Measurements from ENCODE around the gene ADAD2.
A peak's percentile ranks its signal among the peaks of the same experiment; 100 is the strongest.

The ADAD2 gene

DNA sequence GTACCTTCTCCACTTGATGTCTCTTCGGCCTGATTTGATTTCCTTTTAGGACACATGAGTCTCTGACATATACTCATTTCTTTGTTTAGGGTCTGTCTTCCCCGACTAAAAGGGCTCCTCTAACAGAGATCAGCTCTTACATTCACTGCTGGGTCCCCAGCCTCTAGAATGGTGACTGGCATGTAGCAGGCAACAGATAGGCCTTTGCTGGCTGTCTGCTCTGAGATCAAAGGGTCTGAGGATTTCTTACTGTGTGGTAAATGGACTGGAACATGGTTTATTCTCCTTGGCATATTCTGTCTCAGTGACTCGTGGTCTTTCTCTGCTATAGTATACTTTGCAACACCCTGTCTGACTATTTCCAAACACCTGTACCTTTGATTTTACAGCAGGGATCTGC is 29.2 kb upstream of the ADAD2 start:
- TF ChIP-seq, protein P1, sequence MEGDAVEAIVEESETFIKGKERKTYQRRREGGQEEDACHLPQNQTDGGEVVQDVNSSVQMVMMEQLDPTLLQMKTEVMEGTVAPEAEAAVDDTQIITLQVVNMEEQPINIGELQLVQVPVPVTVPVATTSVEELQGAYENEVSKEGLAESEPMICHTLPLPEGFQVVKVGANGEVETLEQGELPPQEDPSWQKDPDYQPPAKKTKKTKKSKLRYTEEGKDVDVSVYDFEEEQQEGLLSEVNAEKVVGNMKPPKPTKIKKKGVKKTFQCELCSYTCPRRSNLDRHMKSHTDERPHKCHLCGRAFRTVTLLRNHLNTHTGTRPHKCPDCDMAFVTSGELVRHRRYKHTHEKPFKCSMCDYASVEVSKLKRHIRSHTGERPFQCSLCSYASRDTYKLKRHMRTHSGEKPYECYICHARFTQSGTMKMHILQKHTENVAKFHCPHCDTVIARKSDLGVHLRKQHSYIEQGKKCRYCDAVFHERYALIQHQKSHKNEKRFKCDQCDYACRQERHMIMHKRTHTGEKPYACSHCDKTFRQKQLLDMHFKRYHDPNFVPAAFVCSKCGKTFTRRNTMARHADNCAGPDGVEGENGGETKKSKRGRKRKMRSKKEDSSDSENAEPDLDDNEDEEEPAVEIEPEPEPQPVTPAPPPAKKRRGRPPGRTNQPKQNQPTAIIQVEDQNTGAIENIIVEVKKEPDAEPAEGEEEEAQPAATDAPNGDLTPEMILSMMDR (IDR thresholded peaks at IDR 0.05; ENCODE audit: low read depth, low read length): no peak
- no peak for DNase-seq (ENCODE audit: low read depth in 2 of 2)
- no peak overlapping the region for H3K4me3 ChIP-seq (replicated peaks in 1 of 2; ENCODE audit: low read depth in 2 of 2, low read length in 2 of 2)

DNA sequence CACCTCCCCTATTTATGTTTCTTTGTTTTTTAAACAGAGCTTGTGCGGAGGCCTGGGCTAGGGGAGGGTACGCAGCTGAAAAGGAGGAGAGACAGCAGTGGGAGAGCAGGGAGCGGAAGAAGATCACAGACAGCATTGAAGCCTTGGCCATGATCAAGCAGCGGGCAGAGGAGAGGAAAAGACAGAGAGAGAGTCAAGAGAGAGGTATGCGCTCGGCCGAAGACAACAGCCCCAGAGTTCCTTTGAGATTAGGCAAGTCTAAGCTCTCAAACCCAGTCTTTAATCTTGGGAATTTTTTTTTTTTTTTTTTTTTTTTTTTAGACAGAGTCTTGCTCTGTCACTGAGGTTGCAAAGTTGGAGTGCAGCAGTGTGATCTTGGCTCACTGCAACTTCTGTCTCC is 25.2 kb upstream of the ADAD2 start:
- TF ChIP-seq, protein P1 (IDR thresholded peaks at IDR 0.05; ENCODE audit: low read depth, low read length): no peak
- H3K4me3 ChIP-seq (replicated peaks in 1 of 2; ENCODE audit: low read depth in 2 of 2, low read length in 2 of 2): no peak overlapping the region

DNA sequence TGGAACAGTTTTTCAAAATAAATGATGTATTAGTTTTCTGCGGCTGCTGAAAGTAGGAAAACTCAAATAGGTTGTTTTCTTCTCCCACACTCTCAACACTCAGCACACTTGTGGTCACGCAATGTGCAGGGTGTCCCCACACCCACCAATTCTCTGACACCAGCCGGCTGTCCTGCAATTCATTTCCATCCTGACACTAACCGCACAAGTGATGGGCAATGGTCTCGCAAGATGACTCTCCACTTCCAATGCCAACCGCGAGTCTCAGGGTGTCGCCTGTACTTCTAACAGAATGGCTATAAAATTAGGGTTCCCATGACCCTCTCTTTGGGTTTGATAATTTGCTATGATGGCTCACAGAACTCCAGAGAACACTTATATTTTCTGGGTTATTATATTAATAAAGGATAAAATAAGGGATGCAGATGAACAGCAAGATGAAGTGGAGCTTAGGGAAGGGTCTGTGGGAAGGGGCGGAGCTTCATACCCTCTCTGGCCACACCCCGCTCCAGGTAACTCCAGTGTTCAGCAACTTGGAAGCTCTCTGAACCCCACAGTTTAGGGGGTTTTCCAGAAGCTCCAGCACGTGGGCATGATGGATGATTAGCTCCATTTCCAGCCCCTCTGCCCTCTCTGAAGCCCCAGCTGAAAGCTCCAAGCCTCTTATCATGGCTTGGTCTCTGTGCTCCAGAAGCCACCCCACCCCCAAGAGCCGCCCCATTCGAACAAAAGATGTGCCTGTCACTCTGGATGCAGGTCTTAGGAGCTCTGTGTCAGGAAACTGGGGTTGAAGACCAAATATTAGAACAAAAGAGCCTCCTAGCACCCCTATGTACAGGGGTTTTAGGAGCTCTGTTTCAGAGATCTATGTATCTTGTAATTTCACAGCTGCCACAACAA is 23.9 kb upstream of the ADAD2 start:
- H3K4me3 ChIP-seq (replicated peaks in 1 of 2; ENCODE audit: low read depth in 2 of 2, low read length in 2 of 2): no peak overlapping the region
- no peak for DNase-seq (ENCODE audit: low read depth in 2 of 2)
- TF ChIP-seq, protein P1 (IDR thresholded peaks at IDR 0.05; ENCODE audit: low read depth, low read length): no peak

More for the DNA sequence above, 25.2 kb upstream of the ADAD2 start:
- no peak for DNase-seq (ENCODE audit: low read depth in 2 of 2)

DNA sequence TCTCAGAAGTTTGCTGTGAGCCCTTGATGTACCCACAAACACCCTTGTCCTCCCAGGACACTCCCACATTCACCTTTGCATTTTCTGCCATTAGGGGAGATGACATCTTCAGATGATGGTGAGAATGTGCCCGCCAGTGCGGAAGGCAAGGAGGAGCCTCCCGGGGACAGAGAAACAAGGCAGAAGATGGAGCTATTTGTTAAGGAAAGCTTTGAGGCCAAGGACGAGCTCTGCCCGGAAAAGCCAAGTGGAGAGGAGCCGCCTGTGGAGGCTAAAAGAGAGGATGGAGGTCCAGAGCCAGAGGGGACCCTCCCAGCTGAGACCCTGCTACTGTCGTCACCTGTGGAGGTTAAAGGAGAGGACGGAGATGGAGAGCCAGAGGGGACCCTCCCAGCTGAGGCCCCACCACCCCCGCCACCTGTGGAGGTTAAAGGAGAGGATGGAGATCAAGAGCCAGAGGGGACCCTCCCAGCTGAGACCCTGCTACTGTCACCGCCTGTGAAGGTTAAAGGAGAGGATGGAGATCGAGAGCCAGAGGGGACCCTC is 21.1 kb upstream of the ADAD2 start:
- DNase-seq (ENCODE audit: low read depth in 2 of 2): no peak
- TF ChIP-seq, protein P1 (IDR thresholded peaks at IDR 0.05; ENCODE audit: low read depth, low read length): no peak

DNA sequence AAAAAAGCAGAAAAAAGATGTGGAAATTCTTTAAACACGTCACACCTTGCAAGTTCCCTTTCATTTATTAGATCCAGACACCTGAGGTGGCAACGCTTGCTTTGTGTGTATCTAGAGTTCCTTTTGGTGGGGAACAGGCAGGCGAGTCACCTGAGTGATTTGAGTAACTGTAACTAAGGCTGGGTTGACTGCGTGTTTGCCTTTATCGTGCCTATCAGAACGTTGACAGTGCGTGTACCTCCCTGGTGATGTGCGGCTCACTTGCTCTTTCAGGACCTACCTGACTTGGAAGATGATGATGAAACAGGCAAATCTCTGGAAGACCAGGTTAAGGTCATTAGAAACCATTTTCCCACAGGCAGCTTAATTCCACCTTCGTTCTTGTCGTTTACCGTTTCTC is 16.6 kb upstream of the ADAD2 start:
- no peak for DNase-seq (ENCODE audit: low read depth in 2 of 2)

More for the DNA sequence above, 21.1 kb upstream of the ADAD2 start:
- H3K4me3 ChIP-seq (replicated peaks in 1 of 2; ENCODE audit: low read depth in 2 of 2, low read length in 2 of 2): no peak overlapping the region

DNA sequence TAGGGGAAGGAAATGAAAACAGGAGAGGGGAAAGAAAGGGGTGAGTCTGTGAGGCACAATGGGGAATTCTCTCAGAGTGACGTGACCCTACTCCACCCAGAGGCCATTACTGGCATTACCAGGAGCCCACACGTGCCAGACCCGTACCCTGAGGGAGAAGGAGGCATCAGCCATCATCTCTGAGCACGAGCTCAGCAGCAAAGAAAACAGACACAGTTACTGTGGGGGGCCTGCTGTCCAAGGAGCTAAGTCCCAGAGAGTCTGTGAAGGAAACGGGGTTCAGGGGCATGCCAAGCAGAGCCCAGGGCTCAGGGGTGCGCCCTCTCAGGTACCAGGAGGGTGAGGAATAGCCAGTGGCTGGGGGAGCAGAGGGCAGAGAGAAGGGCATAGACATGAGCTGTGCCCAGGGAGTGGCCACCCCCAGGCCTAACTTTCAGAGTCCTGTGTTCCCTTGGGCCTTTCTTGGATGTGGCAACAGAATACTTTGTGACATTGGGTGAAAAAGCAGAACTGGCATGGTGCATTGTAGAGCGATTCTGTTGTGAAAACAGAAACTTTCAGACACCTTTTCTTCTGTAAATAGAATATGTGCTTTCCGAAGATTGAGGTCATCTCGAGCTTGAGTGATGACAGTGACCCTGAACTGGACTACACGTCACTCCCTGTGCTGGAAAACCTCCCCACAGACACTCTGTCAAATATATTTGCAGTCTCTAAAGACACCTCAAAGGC is 15.4 kb upstream of the ADAD2 start:
- DNase-seq (ENCODE audit: low read depth in 2 of 2): peak in 1 of 2 donors; percentile 45
- no peak overlapping the region for H3K4me3 ChIP-seq (replicated peaks in 1 of 2; ENCODE audit: low read depth in 2 of 2, low read length in 2 of 2)
- TF ChIP-seq, protein P1 (IDR thresholded peaks at IDR 0.05; ENCODE audit: low read depth, low read length): peak; percentile 69

More for the DNA sequence above, 16.6 kb upstream of the ADAD2 start:
- TF ChIP-seq, protein P1 (IDR thresholded peaks at IDR 0.05; ENCODE audit: low read depth, low read length): no peak
- no peak overlapping the region for H3K4me3 ChIP-seq (replicated peaks in 1 of 2; ENCODE audit: low read depth in 2 of 2, low read length in 2 of 2)
